Loucy (cell line): ENCODE measurements around the gene EFCAB14.
A peak's percentile ranks its signal among the peaks of the same experiment; 100 is the strongest.

Experiments used
- H2AFZ ChIP-seq: fragments of 200-600 bp; sonication (generic); 2 replicates; pipeline ENCODE4 v1.6.0; 2016; ENCODE audit warnings: antibody characterized with exemption, mild to moderate bottlenecking, low read length, moderate library complexity
- H3F3A ChIP-seq: fragments of 200-600 bp; 2 replicates; pipeline ENCODE4 v1.6.0; 2016; ENCODE audit warnings: antibody characterized with exemption, low read depth, mild to moderate bottlenecking
- H3K27me3 ChIP-seq: fragments of 200-600 bp; sonication (generic); 2 replicates; pipeline ENCODE4 v1.6.1; 2014; ENCODE audit warnings: low read length, mild to moderate bottlenecking; ENCODE audit not compliant: insufficient read depth, poor library complexity, severe bottlenecking
- H3K36me3 ChIP-seq: fragments of 200-600 bp; sonication (generic); 2 replicates; pipeline ENCODE4 v1.6.1; 2016; ENCODE audit warnings: low read length; ENCODE audit not compliant: insufficient read depth
- H3K4me1 ChIP-seq: fragments of 200-600 bp; sonication (generic); 2 replicates; pipeline ENCODE4 v1.5.1; 2014; ENCODE audit warnings: low read length, mild to moderate bottlenecking; ENCODE audit not compliant: insufficient read depth, poor library complexity, severe bottlenecking
- H3K4me2 ChIP-seq: fragments of 200-600 bp; sonication (generic); 2 replicates; pipeline ENCODE4 v1.6.0; 2014; ENCODE audit warnings: antibody characterized with exemption, low read length, low read depth, mild to moderate bottlenecking; ENCODE audit not compliant: poor library complexity, severe bottlenecking
- H3K4me3 ChIP-seq: fragments of 200-600 bp; sonication (generic); 2 replicates; pipeline ENCODE4 v1.5.1; 2014; ENCODE audit warnings: low read length, mild to moderate bottlenecking, mixed read lengths; ENCODE audit not compliant: poor library complexity, severe bottlenecking
- H3K79me2 ChIP-seq: fragments of 200-600 bp; sonication (generic); 2 replicates; pipeline ENCODE4 v1.6.1; 2014; ENCODE audit warnings: low read length; ENCODE audit not compliant: insufficient read depth
- H3K9ac ChIP-seq: fragments of 200-600 bp; sonication (generic); 2 replicates; pipeline ENCODE4 v1.6.0; 2014; ENCODE audit warnings: mild to moderate bottlenecking, low read depth, low read length, moderate library complexity; ENCODE audit not compliant: poor library complexity, severe bottlenecking
- H3K9me2 ChIP-seq: fragments of 200-600 bp; sonication (generic); replicated peaks from 2 replicates; pipeline ENCODE4 v1.6.1; 2016; ENCODE audit warnings: low read depth, low read length, mixed read lengths
- H3K9me3 ChIP-seq: fragments of 200-600 bp; sonication (generic); 2 replicates; pipeline ENCODE4 v1.6.1; 2014; ENCODE audit warnings: mild to moderate bottlenecking, antibody characterized with exemption, low read length, low read depth; ENCODE audit not compliant: insufficient read depth
- H4K20me1 ChIP-seq: fragments of 200-600 bp; sonication (generic); 2 replicates; pipeline ENCODE4 v1.6.0; 2014; ENCODE audit warnings: antibody characterized with exemption, low read length, mild to moderate bottlenecking; ENCODE audit not compliant: insufficient read depth, poor library complexity, severe bottlenecking
- EZH2phosphoT487 ChIP-seq: fragments of 200-600 bp; IDR thresholded peaks from 2 replicates; pipeline ENCODE4 v1.6.1; 2018; ENCODE audit warnings: antibody characterized with exemption, mild to moderate bottlenecking, moderate library complexity, borderline replicate concordance
- TF ChIP-seq, protein P1 (sequence below): fragments of 200-600 bp; sonication (generic); conservative IDR thresholded peaks from 2 replicates; pipeline ENCODE4 v1.5.1; 2014; ENCODE audit warnings: mild to moderate bottlenecking, antibody characterized with exemption, low read length

The EFCAB14 gene

DNA sequence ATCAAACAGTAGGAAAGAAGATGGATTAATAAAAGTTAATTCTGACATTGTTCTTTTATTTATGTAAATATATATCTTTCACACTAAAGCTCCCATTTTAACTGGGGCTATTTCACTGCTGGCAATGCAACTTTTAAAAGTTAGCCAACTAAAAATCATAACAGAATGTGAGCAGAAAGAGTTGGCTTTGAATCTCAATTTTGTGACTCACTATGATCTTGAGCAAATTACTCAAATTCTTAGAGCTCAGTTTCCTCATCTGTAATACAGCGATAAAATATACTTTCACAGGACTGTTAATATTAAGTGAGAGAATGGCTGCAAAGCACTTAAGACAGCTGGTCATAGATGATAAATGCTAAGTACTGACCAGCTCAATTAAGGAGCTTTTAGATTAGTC lies 10.8 kb downstream of the EFCAB14 start:
- Histone ChIP-seq H2AFZ (no peak overlapping the region), H4K20me1 (peaks cover 9% of the 10 kb centered on the region), H3F3A (no peaks in the 10 kb centered on the region), H3K9me2 (no peaks in the 10 kb centered on the region), H3K4me2 (peak overlapping the region; percentile 1), H3K4me1 (peaks cover 67% of the 10 kb centered on the region), H3K9me3 (no peaks in the 10 kb centered on the region), H3K79me2 (peaks cover 85% of the 10 kb centered on the region), H3K4me3 (no peak overlapping the region), H3K36me3 (peaks cover 72% of the 10 kb centered on the region), H3K9ac (no peak overlapping the region), H3K27me3 (no peaks in the 10 kb centered on the region)
- no peak for TF ChIP-seq EZH2phosphoT487
- TF ChIP-seq, protein P1, sequence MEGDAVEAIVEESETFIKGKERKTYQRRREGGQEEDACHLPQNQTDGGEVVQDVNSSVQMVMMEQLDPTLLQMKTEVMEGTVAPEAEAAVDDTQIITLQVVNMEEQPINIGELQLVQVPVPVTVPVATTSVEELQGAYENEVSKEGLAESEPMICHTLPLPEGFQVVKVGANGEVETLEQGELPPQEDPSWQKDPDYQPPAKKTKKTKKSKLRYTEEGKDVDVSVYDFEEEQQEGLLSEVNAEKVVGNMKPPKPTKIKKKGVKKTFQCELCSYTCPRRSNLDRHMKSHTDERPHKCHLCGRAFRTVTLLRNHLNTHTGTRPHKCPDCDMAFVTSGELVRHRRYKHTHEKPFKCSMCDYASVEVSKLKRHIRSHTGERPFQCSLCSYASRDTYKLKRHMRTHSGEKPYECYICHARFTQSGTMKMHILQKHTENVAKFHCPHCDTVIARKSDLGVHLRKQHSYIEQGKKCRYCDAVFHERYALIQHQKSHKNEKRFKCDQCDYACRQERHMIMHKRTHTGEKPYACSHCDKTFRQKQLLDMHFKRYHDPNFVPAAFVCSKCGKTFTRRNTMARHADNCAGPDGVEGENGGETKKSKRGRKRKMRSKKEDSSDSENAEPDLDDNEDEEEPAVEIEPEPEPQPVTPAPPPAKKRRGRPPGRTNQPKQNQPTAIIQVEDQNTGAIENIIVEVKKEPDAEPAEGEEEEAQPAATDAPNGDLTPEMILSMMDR = no peak

DNA sequence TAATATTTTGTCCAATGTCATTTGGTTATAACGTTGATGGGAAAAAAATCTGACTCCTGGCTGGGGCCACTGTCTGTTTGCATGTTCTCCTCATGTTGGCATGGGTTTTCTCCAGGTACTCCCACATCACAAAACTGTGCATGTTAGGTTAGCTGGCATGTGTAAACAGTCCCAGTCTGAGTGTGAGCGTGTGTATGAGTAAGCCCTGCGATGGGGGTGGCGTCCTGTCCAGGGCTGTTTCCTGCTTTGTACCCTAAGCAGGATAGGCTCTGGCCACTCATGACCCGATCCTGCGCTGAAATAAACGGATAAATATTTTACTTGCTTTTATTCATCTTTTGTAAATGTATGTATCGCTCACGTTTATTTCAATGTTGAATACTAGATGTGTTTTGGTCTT lies 13.5 kb downstream of the EFCAB14 start:
- Histone ChIP-seq H3K79me2 (peaks cover 81% of the 10 kb centered on the region), H3K4me3 (peak overlapping the region; percentile 26), H3K27me3 (no peaks in the 10 kb centered on the region), H3F3A (no peaks in the 10 kb centered on the region), H3K4me1 (peaks cover 48% of the 10 kb centered on the region), H4K20me1 (no peaks in the 10 kb centered on the region), H2AFZ (no peak overlapping the region), H3K9me2 (no peaks in the 10 kb centered on the region), H3K4me2 (peak overlapping the region; percentile 60), H3K36me3 (peaks cover 78% of the 10 kb centered on the region), H3K9ac (peak overlapping the region; percentile 63), H3K9me3 (no peaks in the 10 kb centered on the region)
- no peak for TF ChIP-seq EZH2phosphoT487
- TF ChIP-seq, protein P1 = no peak

DNA sequence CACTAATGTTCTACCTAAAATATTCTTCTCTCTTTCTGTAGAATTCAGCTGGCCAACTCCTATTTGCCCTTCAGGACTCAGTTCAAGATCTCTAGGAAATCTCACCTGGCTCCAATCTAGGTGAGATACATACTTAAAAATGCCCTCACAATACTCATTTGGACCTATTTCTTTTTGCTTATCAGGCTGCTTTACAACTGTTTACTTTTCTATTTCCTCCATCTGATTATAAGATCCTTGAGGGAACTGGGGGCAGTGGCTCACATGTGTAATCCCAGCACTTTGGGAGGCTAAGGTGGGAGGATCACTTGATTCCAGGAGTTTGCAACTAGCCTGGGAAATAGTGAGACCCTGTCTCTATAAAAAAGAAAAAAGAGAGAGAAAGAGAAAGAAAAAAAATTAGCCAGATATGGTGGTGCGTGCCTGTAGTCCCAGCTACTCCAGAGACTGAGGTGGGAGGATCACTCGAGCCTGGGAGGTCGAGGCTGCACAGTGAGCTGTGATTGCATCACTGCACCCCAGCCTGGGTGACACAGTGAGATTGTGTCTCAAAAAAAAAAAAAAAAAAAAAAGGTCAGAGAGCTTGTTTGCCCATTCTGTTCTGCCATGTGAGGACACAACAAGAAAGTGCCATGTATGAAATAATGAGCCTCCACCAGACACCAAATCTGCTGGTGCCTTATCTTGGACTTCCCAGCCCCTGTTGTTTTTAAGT lies 14.8 kb downstream of the EFCAB14 start:
- no peaks in the 10 kb centered on the region for H4K20me1 ChIP-seq
- H3K4me3 ChIP-seq = peak overlapping the region; percentile 26
- H3K4me2 ChIP-seq = peak overlapping the region; percentile 60
- H3K9me2 ChIP-seq = no peaks in the 10 kb centered on the region
- no peaks in the 10 kb centered on the region for H3F3A ChIP-seq
- peaks cover 79% of the 10 kb centered on the region for H3K79me2 ChIP-seq
- no peak for TF ChIP-seq EZH2phosphoT487
- TF ChIP-seq, protein P1 = no peak
- H3K4me1 ChIP-seq = peaks cover 56% of the 10 kb centered on the region
- peak overlapping the region; percentile 63 for H3K9ac ChIP-seq
- no peak overlapping the region for H2AFZ ChIP-seq
- H3K27me3 ChIP-seq = no peaks in the 10 kb centered on the region
- peaks cover 74% of the 10 kb centered on the region for H3K36me3 ChIP-seq
- no peaks in the 10 kb centered on the region for H3K9me3 ChIP-seq
